Measurements from ENCODE around the gene THUMPD2. TPM values are rescaled to one million over a fixed set of nuclear protein-coding genes. Genes with fewer than 3 reads are reported as not detected.
A peak's percentile ranks its signal among the peaks of the same experiment; 100 is the strongest.

The THUMPD2 gene
- total RNA-seq, 4 donors from 2014 or later, result 4.6 to 11.2 (median 8.6) TPM

DNA sequence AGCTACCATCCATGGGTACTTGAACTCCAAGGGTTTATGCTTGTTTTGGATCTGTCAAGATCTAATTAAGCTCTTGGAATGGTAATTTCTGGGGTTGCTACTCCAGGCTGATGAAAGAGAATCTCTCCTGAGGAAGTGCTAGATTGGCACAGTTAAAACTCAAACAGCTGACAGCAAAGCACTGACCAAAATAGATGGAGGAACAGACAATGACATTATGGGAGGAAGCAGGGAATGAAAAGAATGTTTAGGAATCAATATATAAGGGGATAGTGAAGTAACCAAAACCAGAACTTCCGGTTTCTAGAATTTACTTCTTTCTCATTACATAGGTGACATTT, 6.3 kb downstream of the THUMPD2 start:
- ATAC-seq (peak; percentile 47 to 60), DNase-seq (no peak)
- H3K4me1 ChIP-seq, result peaks cover 58 to 62% of the 10 kb centered on the region in 2 donors
- H3K27ac ChIP-seq, result peak overlapping the region; percentile 0 to 61 (median 18)
- H3K4me3 ChIP-seq, result no peak overlapping the region
- no peaks in the 10 kb centered on the region for H3K27me3 ChIP-seq
- in situ Hi-C loops (cut with MboI; ENCODE audit: low sequenced_read_pairs in 4 of 4), result no loop called here
- no peaks in the 10 kb centered on the region for H3K9me3 ChIP-seq
- peaks cover 0 to 16% of the 10 kb centered on the region in 2 donors for H3K36me3 ChIP-seq
- intact Hi-C loops (cut with DNase I; ENCODE audit: low total_unique reads), result no loop called here
- no peak for TF ChIP-seq POLR2A (IDR thresholded peaks at IDR 0.05)
- TF ChIP-seq, protein P1, sequence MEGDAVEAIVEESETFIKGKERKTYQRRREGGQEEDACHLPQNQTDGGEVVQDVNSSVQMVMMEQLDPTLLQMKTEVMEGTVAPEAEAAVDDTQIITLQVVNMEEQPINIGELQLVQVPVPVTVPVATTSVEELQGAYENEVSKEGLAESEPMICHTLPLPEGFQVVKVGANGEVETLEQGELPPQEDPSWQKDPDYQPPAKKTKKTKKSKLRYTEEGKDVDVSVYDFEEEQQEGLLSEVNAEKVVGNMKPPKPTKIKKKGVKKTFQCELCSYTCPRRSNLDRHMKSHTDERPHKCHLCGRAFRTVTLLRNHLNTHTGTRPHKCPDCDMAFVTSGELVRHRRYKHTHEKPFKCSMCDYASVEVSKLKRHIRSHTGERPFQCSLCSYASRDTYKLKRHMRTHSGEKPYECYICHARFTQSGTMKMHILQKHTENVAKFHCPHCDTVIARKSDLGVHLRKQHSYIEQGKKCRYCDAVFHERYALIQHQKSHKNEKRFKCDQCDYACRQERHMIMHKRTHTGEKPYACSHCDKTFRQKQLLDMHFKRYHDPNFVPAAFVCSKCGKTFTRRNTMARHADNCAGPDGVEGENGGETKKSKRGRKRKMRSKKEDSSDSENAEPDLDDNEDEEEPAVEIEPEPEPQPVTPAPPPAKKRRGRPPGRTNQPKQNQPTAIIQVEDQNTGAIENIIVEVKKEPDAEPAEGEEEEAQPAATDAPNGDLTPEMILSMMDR (IDR thresholded peaks at IDR 0.05 in 4 of 5, conservative IDR thresholded peaks at IDR 0.05 in 1 of 5), result no peak

DNA sequence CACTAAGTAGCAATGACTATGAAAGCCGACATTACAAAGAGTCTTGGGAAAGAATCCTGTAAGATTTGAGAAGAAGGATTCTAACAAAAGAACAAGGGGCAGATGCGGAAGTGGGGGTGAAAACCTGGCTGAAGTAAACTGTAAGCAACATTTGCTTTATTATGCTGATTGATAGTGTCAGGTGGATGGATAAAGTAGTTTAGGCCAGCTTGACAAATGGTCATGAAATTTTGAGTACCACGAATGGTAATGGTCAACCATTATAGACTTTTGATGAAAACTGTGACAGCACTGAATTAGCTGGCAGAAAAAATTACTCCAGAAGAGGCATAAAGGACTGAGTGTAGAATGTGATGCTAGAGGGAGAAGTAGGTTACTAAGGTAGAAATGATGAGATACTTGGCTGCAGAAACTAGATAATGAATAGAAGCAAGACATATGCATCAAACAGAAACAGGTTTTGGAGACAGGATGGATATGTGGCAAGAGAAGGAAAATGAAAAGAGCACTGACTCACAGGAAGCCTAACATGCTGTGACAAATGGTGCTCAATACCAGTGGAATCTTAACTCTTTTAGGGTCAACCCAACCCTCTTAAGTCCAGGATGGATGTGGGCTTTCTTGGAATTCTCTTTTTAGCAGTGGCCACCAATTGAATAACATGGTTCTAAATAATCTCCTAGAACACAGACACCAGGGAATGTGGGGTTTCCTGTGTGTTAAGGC, 6.8 kb downstream of the THUMPD2 start:
- DNase-seq (no peak), ATAC-seq (peak in 1 of 2 donors; percentile 16)
- Histone ChIP-seq H3K27ac (peak overlapping the region in 3 of 4 donors; percentile 17 to 61 (median 24)), H3K4me3 (no peak overlapping the region), H3K36me3 (peaks cover 0 to 16% of the 10 kb centered on the region in 2 donors), H3K4me1 (peaks cover 53 to 56% of the 10 kb centered on the region in 2 donors), H3K27me3 (no peaks in the 10 kb centered on the region), H3K9me3 (no peaks in the 10 kb centered on the region)
- intact Hi-C loops (cut with DNase I; ENCODE audit: low total_unique reads), result no loop called here
- in situ Hi-C loops (cut with MboI; ENCODE audit: low sequenced_read_pairs in 4 of 4), result no loop called here
- TF ChIP-seq, protein P1 (IDR thresholded peaks at IDR 0.05 in 4 of 5, conservative IDR thresholded peaks at IDR 0.05 in 1 of 5), result no peak
- no peak for TF ChIP-seq POLR2A (IDR thresholded peaks at IDR 0.05)

DNA sequence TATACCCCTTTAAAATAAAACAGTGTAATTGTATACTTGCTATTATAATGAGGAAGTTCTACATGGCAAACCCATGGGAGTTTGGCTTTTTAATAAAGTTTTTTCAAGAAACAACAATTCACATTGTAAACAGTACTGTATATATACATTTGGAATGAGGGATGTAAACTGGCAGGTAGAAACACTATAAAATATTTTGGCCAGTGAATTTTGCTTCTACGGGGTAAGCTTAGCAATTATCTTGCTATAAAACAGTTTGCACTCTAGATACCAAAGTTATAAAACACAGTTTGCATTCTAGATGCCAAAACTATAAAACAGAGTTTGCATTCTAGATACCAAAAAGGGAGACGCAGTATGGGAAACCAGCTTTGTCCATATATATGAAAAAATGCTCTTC, 16.6 kb downstream of the THUMPD2 start:
- in situ Hi-C loops (cut with MboI; ENCODE audit: low sequenced_read_pairs in 4 of 4), result no loop called here
- H3K4me1 ChIP-seq, result no peaks in the 10 kb centered on the region
- H3K27me3 ChIP-seq, result no peaks in the 10 kb centered on the region
- no peak for TF ChIP-seq POLR2A (IDR thresholded peaks at IDR 0.05)
- TF ChIP-seq, protein P1 (IDR thresholded peaks at IDR 0.05 in 4 of 5, conservative IDR thresholded peaks at IDR 0.05 in 1 of 5), result no peak
- H3K36me3 ChIP-seq, result peaks cover 0 to 57% of the 10 kb centered on the region in 2 donors
- H3K9me3 ChIP-seq, result no peaks in the 10 kb centered on the region
- intact Hi-C loops (cut with DNase I; ENCODE audit: low total_unique reads), result no loop called here
- DNase-seq (no peak), ATAC-seq (no peak)
- H3K4me3 ChIP-seq, result no peak overlapping the region
- H3K27ac ChIP-seq, result no peak overlapping the region

DNA sequence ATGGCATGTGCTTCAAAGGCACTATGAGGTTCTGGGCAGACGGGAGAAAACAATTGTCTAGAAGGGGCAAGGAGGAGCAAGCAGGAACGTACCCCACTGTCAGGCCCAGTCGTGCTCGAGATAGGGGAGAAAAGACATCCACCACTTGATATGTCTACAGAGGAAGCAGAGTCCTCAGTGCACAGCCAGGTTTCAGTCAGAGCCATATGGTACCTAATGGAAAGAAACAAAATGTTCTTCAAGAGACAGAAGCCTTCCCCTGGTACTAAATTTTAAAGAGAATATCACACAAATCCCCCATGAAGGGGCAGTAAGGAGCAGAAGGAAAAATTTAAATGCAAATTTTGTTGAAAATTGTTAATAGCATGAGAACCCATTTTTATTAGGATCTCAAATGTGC, 21.9 kb downstream of the THUMPD2 start:
- in situ Hi-C loops (cut with MboI; ENCODE audit: low sequenced_read_pairs in 4 of 4), result no loop called here
- peaks cover 0 to 84% of the 10 kb centered on the region in 2 donors for H3K36me3 ChIP-seq

More for the DNA sequence above, 21.9 kb downstream of the THUMPD2 start:
- no peak for ATAC-seq
- Histone ChIP-seq H3K27ac (no peak overlapping the region), H3K9me3 (no peaks in the 10 kb centered on the region), H3K4me1 (no peaks in the 10 kb centered on the region), H3K27me3 (no peaks in the 10 kb centered on the region), H3K4me3 (no peak overlapping the region)
- DNase-seq, result no peak
- intact Hi-C loops (cut with DNase I; ENCODE audit: low total_unique reads), result no loop called here
- no peak for TF ChIP-seq POLR2A (IDR thresholded peaks at IDR 0.05)
- TF ChIP-seq, protein P1 (IDR thresholded peaks at IDR 0.05 in 4 of 5, conservative IDR thresholded peaks at IDR 0.05 in 1 of 5), result no peak

Data from gastrocnemius medialis (tissue), 4 donors.